Natural killer cell treated with Interleukin-12 subunit alpha and Interleukin-12 subunit beta and Interleukin-15 and Interleukin-18, amount 100 ng/mL, for 72 hours (primary cell): ENCODE measurements around the gene SLC6A16. TPM values are rescaled to one million over a fixed set of nuclear protein-coding genes. Genes with fewer than 3 reads are reported as not detected.
A peak's percentile ranks its signal among the peaks of the same experiment; 100 is the strongest.
"Not testable (repeated sequence)": the region's sequence is repeated elsewhere in the genome, so short reads cannot be mapped to it uniquely, and the experiment has no call there.

Experiments used
- ATAC-seq, 2 donors: fragments of 150-1000 bp; cut with Tn5 transposase in 1 of 2; sonication (Bioruptor Pico), chemical (Tn5 transposase) in 1 of 2; 2 replicates each; pipeline ENCODE4 v1.10.0; 2021
- DNase-seq: peaks from one replicate; pipeline ENCODE4 v3.0.0; 2022; ENCODE audit warnings: low spot score
- H3K27ac Mint-ChIP-seq, 2 donors: 1 replicate in 1 of 2; 2 replicates in 1 of 2; pipeline ENCODE4 v1.8.0; 2022; ENCODE audit warnings: mixed read lengths in 2 of 2, mild to moderate bottlenecking in 1 of 2, moderate library complexity in 1 of 2
- H3K27me3 Mint-ChIP-seq, 2 donors: 1 replicate in 1 of 2; 2 replicates in 1 of 2; pipeline ENCODE4 v1.8.0; 2022; ENCODE audit warnings: mixed read lengths in 2 of 2
- H3K36me3 Mint-ChIP-seq: one replicate; pipeline ENCODE4 v1.8.0; 2022; ENCODE audit warnings: mixed read lengths
- H3K4me1 Mint-ChIP-seq, 2 donors: 1 replicate in 1 of 2; 2 replicates in 1 of 2; pipeline ENCODE4 v1.8.0; 2022; ENCODE audit warnings: low read depth in 2 of 2, mixed read lengths in 2 of 2, mild to moderate bottlenecking in 1 of 2
- H3K4me3 Mint-ChIP-seq: one replicate; pipeline ENCODE4 v1.8.0; 2022; ENCODE audit warnings: mixed read lengths
- H3K9me3 Mint-ChIP-seq: 2 replicates; pipeline ENCODE4 v1.8.0; 2022; ENCODE audit warnings: mixed read lengths
- total RNA-seq, 2 donors: library from RNA; stranded (reverse); gene quantifications; one replicate each; pipeline ENCODE4 v1.2.3, GENCODE V29; 2022

Gene SLC6A16
- total RNA-seq, 2 donors from 2014 or later = 4.2 to 5.3 TPM

DNA sequence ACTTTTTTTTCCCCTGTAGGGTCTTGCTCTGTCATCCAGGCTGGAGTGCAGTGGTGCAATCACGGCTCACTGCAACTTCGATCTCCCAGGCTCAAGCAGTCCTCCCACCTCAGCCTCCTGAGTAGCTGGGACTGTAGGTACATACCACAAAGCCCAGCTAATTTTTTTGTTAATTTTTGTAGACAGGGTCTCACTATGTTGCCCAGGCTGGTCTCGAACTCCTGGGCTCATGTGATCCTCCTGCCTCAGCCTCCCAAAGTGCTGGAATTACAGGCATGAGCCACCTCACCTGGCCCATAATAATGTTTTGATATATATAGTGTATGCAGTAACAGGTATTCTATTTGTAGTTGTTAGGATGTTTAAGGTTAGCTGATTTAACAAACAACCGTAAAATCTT is 6.2 kb upstream of the SLC6A16 start:
- H3K4me3 Mint-ChIP-seq, H3K27me3 Mint-ChIP-seq, ATAC-seq, H3K9me3 Mint-ChIP-seq, H3K27ac Mint-ChIP-seq, DNase-seq, H3K36me3 Mint-ChIP-seq: not testable (repeated sequence)
- peaks cover 59% of the 10 kb centered on the region in 2 donors for H3K4me1 Mint-ChIP-seq

- no peak overlapping the region for H3K27ac Mint-ChIP-seq
- no peak overlapping the region for H3K4me3 Mint-ChIP-seq
- DNase-seq = no peak
- H3K9me3 Mint-ChIP-seq = no peaks in the 10 kb centered on the region
- ATAC-seq = no peak
- peaks cover 35 to 43% of the 10 kb centered on the region in 2 donors for H3K4me1 Mint-ChIP-seq
- H3K27me3 Mint-ChIP-seq = no peaks in the 10 kb centered on the region
- peaks cover 7% of the 10 kb centered on the region for H3K36me3 Mint-ChIP-seq
These were observed 3.8 kb upstream of the SLC6A16 start for GRCh38 chr19:49328741-49329140.

- Mint-ChIP-seq H3K4me1 (peaks cover 32 to 38% of the 10 kb centered on the region in 2 donors), H3K4me3 (no peak overlapping the region), H3K27me3 (no peaks in the 10 kb centered on the region), H3K9me3 (no peaks in the 10 kb centered on the region), H3K27ac (peak overlapping the region in 1 of 2 donors; percentile 15), H3K36me3 (peaks cover 13% of the 10 kb centered on the region)
- ATAC-seq (peak; percentile 55 to 67), DNase-seq (peak; percentile 64)
These were observed 3.0 kb upstream of the SLC6A16 start for GRCh38 chr19:49327878-49328544.

DNA sequence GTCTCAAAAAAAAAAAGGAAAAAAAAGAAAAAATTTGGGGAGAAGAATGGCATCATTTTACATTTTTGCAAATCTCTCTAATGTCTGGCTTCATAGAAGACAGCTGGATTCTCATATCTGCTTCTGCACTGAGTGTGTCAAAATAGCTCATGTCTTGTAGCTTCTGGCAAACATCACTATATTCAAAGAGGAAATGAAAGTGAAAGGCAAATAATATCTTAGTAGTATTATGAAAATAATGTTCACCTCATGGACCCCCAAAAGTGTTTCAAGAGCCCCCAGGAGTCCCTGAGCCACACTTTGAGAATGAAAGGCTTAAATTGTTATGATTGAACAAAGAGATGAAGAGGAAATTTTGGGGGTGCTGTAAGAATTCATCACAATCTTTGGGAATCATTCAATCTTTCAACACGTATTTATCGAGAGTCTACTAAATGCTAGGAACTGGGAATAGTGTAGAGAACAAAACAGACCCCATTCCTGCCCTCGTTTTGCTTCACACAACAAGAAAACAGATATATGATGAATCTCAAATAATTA is 1.2 kb upstream of the SLC6A16 start:
- Mint-ChIP-seq H3K36me3 (peaks cover 16% of the 10 kb centered on the region), H3K4me3 (no peak overlapping the region)
- no peak for ATAC-seq

DNA sequence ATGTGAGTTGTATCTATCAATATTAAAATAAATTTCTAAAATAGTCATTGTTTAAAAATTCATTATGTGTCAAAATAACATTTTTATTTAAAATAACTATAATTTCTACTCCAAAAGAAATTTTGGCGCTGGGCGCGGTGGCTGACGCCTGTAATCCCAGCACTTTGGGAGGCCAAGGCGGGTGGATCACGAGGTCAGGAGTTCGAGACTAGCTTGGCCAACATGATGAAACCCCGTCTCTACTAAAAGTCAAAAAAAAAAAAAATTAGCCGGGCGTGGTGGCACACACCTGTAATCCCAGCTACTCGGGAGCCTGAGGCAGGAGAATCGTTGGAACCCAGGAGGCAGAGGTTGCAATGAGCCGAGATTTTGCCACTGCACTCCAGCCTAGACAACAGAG is 765 bp upstream of the SLC6A16 start:
- H3K4me1 Mint-ChIP-seq = peaks cover 26 to 28% of the 10 kb centered on the region in 2 donors
- not testable (repeated sequence) for DNase-seq, H3K4me3 Mint-ChIP-seq, H3K9me3 Mint-ChIP-seq, H3K27ac Mint-ChIP-seq, ATAC-seq, H3K27me3 Mint-ChIP-seq
- peaks cover 18% of the 10 kb centered on the region for H3K36me3 Mint-ChIP-seq

More for the DNA sequence above, 1.2 kb upstream of the SLC6A16 start:
- H3K27ac Mint-ChIP-seq = peak overlapping the region in 1 of 2 donors; percentile 42
- peaks cover 26 to 28% of the 10 kb centered on the region in 2 donors for H3K4me1 Mint-ChIP-seq
- no peaks in the 10 kb centered on the region for H3K9me3 Mint-ChIP-seq
- no peaks in the 10 kb centered on the region for H3K27me3 Mint-ChIP-seq
- DNase-seq = no peak

DNA sequence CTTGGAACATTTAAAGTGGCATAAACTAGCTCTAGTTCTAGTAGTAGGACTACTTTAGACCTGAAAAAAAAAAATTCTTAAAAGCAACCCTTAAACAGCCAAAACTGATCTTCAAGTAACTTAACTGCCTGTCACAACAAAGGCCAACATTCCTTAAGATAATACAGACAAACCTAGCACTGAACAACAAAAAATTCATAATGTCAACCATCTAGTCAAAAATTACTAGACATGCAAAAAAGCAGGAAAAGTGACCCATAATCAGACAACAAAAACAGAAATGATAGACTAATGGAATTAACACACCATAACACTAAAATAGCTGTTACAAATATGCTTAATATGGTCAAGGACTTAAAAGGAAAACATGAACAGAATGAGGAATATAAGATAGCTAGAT is 6.7 kb downstream of the SLC6A16 start:
- DNase-seq (no peak), ATAC-seq (no peak)
- H3K4me3 Mint-ChIP-seq = no peak overlapping the region
- peaks cover 4% of the 10 kb centered on the region for H3K9me3 Mint-ChIP-seq
- H3K27me3 Mint-ChIP-seq = no peaks in the 10 kb centered on the region
- peaks cover 33% of the 10 kb centered on the region for H3K36me3 Mint-ChIP-seq
- H3K4me1 Mint-ChIP-seq = peaks cover 6 to 12% of the 10 kb centered on the region in 2 donors
- H3K27ac Mint-ChIP-seq = no peak overlapping the region

- no peaks in the 10 kb centered on the region for H3K27me3 Mint-ChIP-seq
- H3K4me3 Mint-ChIP-seq = no peak overlapping the region
- peaks cover 27% of the 10 kb centered on the region for H3K36me3 Mint-ChIP-seq
- ATAC-seq = no peak
- H3K9me3 Mint-ChIP-seq = peaks cover 4% of the 10 kb centered on the region
- no peak overlapping the region for H3K27ac Mint-ChIP-seq
- no peak for DNase-seq
- H3K4me1 Mint-ChIP-seq = peaks cover 6 to 12% of the 10 kb centered on the region in 2 donors
These were observed 8.7 kb downstream of the SLC6A16 start for GRCh38 chr19:49316284-49316683.

DNA sequence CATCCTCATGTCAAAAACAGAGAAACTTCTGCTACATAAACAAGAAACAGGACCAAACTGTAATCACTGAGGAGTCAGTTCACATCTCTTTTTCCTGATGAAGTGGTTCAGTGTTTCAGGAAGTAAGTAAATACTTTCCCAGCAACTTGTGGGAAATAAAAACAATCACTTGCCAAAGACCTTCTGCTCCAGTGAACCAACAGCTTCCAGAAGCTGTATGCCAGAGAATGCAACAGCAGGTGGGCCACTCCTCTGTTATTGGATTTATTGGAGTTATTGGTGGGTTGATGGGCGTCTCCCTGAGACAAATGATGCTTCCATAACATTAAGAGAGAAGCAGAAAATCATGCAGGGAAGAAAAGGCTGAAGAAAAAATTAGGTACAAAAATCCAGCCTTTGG is 9.9 kb downstream of the SLC6A16 start:
- ATAC-seq = no peak
- Mint-ChIP-seq H3K4me3 (no peak overlapping the region), H3K9me3 (peaks cover 4% of the 10 kb centered on the region), H3K27ac (no peak overlapping the region), H3K27me3 (no peaks in the 10 kb centered on the region), H3K4me1 (peaks cover 6 to 12% of the 10 kb centered on the region in 2 donors), H3K36me3 (peaks cover 22% of the 10 kb centered on the region)
- DNase-seq = no peak

GRCh38 chr19:49309087-49309486 is 15.9 kb downstream of the SLC6A16 start:
- no peak for ATAC-seq
- no peaks in the 10 kb centered on the region for H3K9me3 Mint-ChIP-seq
- peaks cover 0 to 3% of the 10 kb centered on the region in 2 donors for H3K4me1 Mint-ChIP-seq
- H3K27ac Mint-ChIP-seq = no peak overlapping the region
- H3K36me3 Mint-ChIP-seq = peaks cover 8% of the 10 kb centered on the region
- DNase-seq = no peak
- H3K27me3 Mint-ChIP-seq = no peaks in the 10 kb centered on the region
- no peak overlapping the region for H3K4me3 Mint-ChIP-seq

GRCh38 chr19:49306734-49307133 is 18.3 kb downstream of the SLC6A16 start:
- not testable (repeated sequence) for ATAC-seq, H3K4me3 Mint-ChIP-seq, H3K27me3 Mint-ChIP-seq, H3K27ac Mint-ChIP-seq, H3K4me1 Mint-ChIP-seq, H3K9me3 Mint-ChIP-seq, DNase-seq
- H3K36me3 Mint-ChIP-seq = peaks cover 13% of the 10 kb centered on the region

GRCh38 chr19:49301866-49302252 is 23.1 kb downstream of the SLC6A16 start:
- Mint-ChIP-seq H3K4me3 (no peak overlapping the region), H3K27ac (no peak overlapping the region), H3K9me3 (no peaks in the 10 kb centered on the region), H3K4me1 (peaks cover 0 to 3% of the 10 kb centered on the region in 2 donors), H3K36me3 (peaks cover 5% of the 10 kb centered on the region), H3K27me3 (no peaks in the 10 kb centered on the region)
- no peak for ATAC-seq
- no peak for DNase-seq

DNA sequence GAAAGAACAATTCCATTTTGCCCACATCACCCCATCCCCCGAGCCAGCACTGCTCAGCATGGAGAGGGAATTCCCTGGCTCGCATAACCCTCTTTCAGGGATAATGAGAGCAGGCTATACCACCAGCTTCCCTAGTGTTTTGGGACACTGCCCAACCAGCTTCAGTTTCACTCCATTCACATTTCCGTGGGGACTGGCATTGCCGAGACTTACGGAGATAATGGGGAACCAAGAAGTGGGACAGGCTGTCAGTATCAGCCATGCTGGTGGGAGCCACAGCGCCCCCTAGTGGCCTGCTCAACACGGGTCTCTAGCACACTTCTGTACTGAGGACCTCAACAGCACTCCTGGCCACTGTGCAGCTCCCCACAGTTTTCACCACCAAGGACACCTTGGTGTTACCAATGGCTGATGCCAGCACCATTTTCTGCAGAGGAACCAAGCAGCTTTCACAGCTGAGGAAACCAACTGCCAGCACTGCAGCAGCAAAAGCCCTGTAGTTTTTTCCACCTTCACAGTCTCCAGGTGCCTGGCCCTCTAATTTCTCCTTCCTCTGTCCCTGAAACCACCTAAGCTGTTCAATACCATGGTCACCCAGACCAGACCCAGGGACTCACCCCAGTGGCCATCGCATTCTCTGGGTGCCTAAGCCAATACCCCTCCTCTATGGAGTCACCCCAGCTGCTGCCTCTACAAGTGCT is 23.7 kb downstream of the SLC6A16 start:
- Mint-ChIP-seq H3K27me3 (no peaks in the 10 kb centered on the region), H3K36me3 (peaks cover 5% of the 10 kb centered on the region), H3K4me3 (no peak overlapping the region), H3K4me1 (peaks cover 0 to 3% of the 10 kb centered on the region in 2 donors), H3K27ac (no peak overlapping the region), H3K9me3 (no peaks in the 10 kb centered on the region)
- ATAC-seq (peak; percentile 91), DNase-seq (peak; percentile 84)

DNA sequence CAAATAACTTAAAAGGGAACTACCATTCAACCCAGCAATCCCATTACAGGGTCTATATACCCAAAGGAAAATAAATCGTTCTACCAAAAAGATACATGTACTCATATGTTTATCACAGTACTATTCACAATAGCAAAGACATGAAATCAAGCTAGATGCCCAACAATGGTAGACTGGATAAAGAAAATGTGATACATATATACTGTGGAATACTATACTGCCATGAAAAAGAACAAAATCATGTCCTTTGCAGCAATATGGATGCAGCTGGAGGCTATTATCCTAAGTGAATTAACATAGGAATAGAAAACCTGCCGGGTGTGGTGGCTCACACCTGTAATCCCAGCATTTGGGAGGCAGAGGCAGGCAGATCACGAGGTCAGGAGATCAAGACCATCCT is 26.3 kb downstream of the SLC6A16 start:
- H3K9me3 Mint-ChIP-seq, H3K36me3 Mint-ChIP-seq, ATAC-seq, H3K27ac Mint-ChIP-seq, H3K27me3 Mint-ChIP-seq, H3K4me1 Mint-ChIP-seq, DNase-seq, H3K4me3 Mint-ChIP-seq: not testable (repeated sequence)

- no peaks in the 10 kb centered on the region for H3K9me3 Mint-ChIP-seq
- H3K27ac Mint-ChIP-seq = no peak overlapping the region
- DNase-seq = no peak
- peaks cover under 1% of the 10 kb centered on the region for H3K36me3 Mint-ChIP-seq
- peaks cover 0 to 3% of the 10 kb centered on the region in 2 donors for H3K4me1 Mint-ChIP-seq
- H3K4me3 Mint-ChIP-seq = no peak overlapping the region
- H3K27me3 Mint-ChIP-seq = no peaks in the 10 kb centered on the region
- no peak for ATAC-seq
These were observed 27.6 kb downstream of the SLC6A16 start for GRCh38 chr19:49297403-49297802.
